GM08714 (cell line): ENCODE results near the gene DLG2.
"Not testable (repeated sequence)": the region's sequence is repeated elsewhere in the genome, so short reads cannot be mapped to it uniquely, and the experiment has no call there.

Experiments used
- H3K4me3 ChIP-seq: fragments of 200-500 bp; sonication (Bioruptor generic); 2 replicates; pipeline ENCODE4 v1.5.1; 2014; ENCODE audit warnings: mild to moderate bottlenecking, low read length, inconsistent platforms
- ZNF274 ChIP-seq: IDR thresholded peaks from 2 replicates; pipeline ENCODE4 v1.6.1; 2012; ENCODE audit warnings: mild to moderate bottlenecking, low read depth, low read length

The DLG2 gene

GRCh38 chr11:84795698-84796097 is 831.4 kb downstream of the DLG2 start:
- TF ChIP-seq ZNF274, result no peak

DNA sequence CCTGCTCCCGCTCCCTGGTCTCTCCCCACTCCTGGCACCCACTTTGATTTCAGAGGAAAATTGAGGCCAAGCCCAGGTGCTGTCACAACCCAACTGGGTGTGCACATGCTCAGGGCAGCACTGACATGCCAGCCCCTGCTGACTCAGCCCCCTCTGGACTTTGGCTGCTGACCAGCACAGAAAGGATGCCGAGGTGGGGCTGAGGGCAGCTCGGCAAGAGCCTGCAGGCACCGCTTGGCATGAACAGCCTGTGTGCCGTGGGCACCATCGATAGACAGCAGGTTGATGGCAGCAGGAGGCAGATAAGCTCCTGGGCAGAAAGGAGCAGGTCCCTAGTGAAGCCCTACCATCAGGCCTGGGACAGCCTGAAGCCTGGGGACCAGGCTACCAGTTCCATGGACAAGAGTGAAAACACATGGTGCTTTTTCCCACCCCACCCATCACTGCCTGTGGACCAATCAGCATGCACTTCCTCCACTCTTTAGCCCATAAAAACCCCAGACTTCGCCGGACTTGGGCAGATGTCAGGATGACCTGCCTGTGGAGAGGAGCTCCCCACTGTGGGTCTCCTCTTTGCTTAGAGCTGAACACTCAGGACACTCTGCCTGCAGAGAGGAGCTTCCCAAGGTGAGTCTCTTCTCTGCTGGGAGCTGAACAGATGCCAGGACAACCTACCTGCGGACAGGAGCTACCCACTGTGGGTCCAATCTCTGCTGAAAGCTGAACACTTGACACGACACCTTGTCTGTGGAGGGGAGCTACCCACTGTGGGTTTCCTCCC is 832.3 kb downstream of the DLG2 start:
- H3K4me3 ChIP-seq, result no peak overlapping the region
- TF ChIP-seq ZNF274, result no peak

More at GRCh38 chr11:84795698-84796097, 831.4 kb downstream of the DLG2 start:
- H3K4me3 ChIP-seq, result no peak overlapping the region

DNA sequence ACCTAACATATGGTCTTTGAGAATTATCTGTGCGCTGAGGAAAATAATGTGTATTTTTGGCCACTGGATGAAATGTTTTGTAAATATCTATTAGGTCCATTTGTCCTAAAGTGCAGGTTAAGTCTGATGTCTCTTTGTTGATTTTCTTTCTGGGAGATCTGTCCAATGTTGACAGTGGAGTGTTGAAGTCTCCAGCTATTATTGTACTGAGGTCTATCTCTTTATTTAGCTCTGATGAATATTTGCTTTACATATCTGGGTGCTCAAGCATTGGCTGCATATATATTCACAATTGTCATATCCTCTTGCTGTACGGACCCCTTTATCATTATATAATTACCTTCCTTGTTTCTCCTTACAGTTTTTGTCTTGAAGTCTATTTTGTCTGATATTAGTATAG is 833.8 kb downstream of the DLG2 start:
- no peak for TF ChIP-seq ZNF274
- H3K4me3 ChIP-seq, result no peak overlapping the region

DNA sequence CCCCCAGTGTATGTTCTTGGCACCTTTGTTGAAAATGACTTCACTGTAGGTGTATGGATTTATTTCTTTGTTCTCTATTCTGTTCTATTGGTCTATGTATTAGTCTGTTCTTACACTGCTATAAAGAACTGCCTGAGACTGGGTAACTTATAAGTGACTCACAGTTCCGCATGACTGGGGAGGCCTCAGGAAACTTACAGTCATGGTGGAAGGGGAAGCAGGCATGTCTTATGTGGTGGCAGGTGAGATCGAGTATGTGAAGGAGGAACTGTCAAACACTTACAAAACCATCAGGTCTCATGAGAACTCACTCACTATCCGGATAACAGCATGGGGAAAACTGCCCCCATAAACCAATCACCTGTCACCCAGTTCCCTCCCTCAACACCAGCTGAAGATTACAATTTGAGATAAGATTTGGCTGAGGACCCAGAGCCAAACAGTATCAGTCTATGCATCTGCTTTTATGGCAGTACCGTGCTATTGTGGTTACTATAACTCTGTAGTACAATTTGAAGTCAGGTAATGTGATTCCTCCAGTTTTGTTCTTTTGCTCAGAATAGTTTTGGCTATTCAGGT is 836.2 kb downstream of the DLG2 start:
- no peak overlapping the region for H3K4me3 ChIP-seq
- TF ChIP-seq ZNF274, result no peak

GRCh38 chr11:84788220-84788619 is 838.9 kb downstream of the DLG2 start:
- H3K4me3 ChIP-seq, result no peak overlapping the region
- no peak for TF ChIP-seq ZNF274

DNA sequence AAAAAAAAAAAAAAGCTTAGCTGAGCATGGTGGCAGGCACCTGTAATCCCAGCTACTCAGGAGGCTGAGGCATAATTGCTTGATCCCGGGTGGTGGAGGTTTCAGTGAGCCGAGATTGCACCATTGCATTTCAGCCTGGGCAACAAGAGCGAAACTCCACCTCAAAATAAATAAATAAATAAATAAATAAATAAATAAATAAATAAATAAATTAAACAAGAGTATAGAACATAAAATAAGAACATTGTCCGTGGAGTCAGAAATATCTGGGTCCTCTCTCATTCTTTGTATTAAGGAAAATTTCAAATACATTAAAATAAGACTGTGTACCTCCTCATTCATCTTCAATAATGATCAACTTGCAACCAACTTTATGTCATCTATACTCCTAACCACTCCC is 843.0 kb downstream of the DLG2 start:
- H3K4me3 ChIP-seq, result not testable (repeated sequence)

- TF ChIP-seq ZNF274, result no peak
- H3K4me3 ChIP-seq, result no peak overlapping the region
Observed at GRCh38 chr11:84780689-84781293, 846.4 kb downstream of the DLG2 start.

- H3K4me3 ChIP-seq, result no peak overlapping the region
- TF ChIP-seq ZNF274, result no peak
Observed at GRCh38 chr11:84775503-84775902, 851.6 kb downstream of the DLG2 start.

DNA sequence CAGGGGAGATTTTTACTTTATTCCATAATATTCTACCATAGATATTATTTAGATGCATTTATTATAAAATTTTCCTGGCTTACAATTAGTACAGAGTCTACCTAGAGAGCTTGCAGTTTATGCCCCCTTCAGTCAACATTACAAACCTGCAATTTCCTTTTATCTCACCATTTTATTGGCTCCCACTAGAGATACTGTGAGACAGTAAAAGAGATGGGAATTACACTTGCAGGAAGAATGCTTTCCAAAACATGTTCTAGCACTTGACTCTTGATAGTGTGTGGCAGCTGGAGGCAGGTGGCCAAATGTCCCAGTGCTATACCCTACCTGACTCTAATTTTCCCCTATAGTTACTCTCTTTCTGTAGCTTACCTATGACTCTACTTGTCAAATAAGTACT is 863.2 kb downstream of the DLG2 start:
- TF ChIP-seq ZNF274, result no peak
- H3K4me3 ChIP-seq, result no peak overlapping the region

GRCh38 chr11:84757711-84758110 is 869.4 kb downstream of the DLG2 start:
- no peak overlapping the region for H3K4me3 ChIP-seq
- TF ChIP-seq ZNF274, result no peak

DNA sequence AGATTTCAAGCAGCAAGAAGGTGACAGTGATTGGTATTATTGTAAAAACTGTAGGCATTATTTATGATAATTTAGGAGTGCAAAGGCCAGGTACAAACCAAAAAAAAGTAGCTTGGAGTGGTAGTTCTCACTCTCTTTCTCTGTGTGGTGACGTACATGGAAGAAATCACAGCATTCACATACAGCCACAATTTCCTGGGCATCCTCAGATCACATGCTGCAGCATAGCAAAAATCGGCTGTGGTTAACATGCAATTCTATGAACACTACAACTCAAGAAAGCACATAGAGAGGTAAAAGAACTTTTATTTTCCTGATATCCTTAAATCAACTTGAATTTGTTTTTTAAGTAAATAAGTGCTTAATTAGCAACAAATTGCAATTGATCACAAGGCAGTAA is 875.8 kb downstream of the DLG2 start:
- no peak for TF ChIP-seq ZNF274

DNA sequence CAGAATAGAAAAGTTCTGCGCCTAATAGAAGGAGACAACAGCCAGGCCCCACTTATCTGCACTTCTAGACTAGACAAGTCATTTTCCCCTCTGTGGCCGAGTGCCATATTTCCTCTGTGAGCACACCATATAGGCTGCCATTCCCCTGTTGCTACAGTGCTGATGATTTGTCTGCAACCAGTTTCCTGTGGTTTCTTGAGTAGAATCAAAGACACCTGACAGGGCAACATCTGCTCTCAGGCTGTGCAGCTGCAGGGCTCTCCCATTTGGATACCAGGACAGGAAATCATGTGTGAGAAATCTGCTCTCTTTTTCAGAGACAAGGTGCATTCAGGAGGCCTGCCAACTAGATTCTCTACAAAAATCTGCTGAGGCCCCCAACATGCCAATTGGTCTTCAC is 879.3 kb downstream of the DLG2 start:
- no peak overlapping the region for H3K4me3 ChIP-seq
- no peak for TF ChIP-seq ZNF274

More for the DNA sequence above, 875.8 kb downstream of the DLG2 start:
- H3K4me3 ChIP-seq, result no peak overlapping the region

DNA sequence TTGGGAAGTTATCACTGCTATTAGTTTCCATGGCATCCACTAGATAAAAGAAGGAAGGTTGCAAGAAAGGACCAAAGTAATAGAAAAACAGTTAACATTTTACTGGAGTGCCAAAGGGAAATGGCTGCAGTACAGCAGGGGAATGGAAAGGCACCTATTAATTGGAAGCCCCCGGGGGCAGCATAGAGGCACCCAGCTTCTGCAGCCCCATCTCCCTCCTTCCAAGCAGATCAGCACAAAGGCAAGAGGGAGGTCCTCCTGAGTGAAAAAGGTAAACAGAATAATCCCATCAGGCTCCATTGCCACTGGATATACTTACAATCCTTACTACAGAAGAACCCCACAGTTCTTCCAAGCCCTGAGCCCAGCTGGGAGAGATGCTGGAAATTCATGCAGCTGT is 887.1 kb downstream of the DLG2 start:
- no peak for TF ChIP-seq ZNF274

DNA sequence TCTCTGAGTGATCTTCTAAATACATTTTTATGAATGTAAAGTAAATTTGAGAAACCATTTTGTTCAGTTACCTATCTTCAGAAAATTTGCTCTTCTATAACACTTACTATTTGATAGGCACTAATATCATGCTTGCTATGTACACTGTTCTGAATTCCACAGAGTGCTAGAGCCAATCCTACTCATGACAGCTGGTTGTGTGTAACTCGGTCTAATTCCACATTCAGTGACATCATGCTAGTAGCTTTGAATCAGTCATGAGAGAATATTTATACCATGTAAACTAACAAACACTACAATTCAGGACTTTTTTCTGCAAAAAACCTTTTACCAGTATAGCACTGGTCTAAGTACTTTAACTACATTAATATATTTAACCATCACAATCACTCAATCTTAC is 902.9 kb downstream of the DLG2 start:
- TF ChIP-seq ZNF274, result no peak
- H3K4me3 ChIP-seq, result no peak overlapping the region

More for the DNA sequence above, 887.1 kb downstream of the DLG2 start:
- H3K4me3 ChIP-seq, result no peak overlapping the region

DNA sequence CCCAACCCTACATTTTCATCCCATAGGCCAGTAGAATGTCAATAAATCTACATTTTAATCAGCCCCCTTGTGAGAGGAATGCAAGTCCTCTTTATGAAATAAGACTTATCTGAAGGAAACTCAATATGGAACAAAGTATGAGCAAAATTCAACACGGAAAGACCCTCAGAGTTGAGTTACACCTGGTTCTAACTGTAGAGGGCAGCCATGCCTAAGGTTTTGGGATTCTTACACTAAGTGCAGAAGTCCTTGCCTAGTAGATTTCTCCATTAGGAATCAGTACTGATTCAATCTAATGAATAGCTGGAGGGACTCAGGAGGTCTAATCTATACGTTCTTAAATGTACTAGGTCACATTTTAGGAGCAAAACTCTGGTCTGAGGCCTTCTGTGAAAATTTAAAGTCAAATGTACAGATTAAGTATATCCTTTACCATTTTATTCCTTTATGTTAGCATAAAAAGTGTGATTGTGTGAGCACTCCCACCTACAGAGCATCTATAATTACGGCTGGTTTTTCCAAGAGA is 904.5 kb downstream of the DLG2 start:
- TF ChIP-seq ZNF274, result no peak
- H3K4me3 ChIP-seq, result no peak overlapping the region
